MCF 10A (cell line): ENCODE data around the gene ANO2. TPM values are rescaled to one million over a fixed set of nuclear protein-coding genes. Genes with fewer than 3 reads are reported as not detected.

Experiments
- BruUV-seq: library from RNA; stranded (reverse); fragments of 400-500 nt; replicated peaks from 2 replicates; lab custom pipeline; 2021; lab: Mats Ljungman, UMichigan
- CTCF ChIA-PET: fragments of 300-600 bp; sonication (Branson Sonifier 250); formaldehyde crosslinking; extraction: SDS; loops from one replicate; lab custom pipeline; 2021; ENCODE audit warnings: antibody characterized with exemption, inconsistent platforms; lab: Yijun Ruan, JAX
- POLR2A ChIA-PET: fragments of 300-600, 350-650 bp; sonication (Branson Sonifier 250); formaldehyde crosslinking; extraction: SDS; loops from one replicate; lab custom pipeline; 2020; ENCODE audit warnings: antibody characterized with exemption, inconsistent platforms; lab: Yijun Ruan, JAX
- DNase-seq: peaks from one replicate; pipeline ENCODE4 v3.0.0-alpha.2; 2018; ENCODE audit not compliant: unreplicated experiment
- H3K27ac Mint-ChIP-seq: one replicate; pipeline ENCODE4 v1.8.0; 2022; ENCODE audit warnings: mild to moderate bottlenecking, low read depth, mixed read lengths; ENCODE audit not compliant: unreplicated experiment
- H3K27me3 Mint-ChIP-seq: one replicate; pipeline ENCODE4 v1.8.0; 2022; ENCODE audit warnings: mixed read lengths; ENCODE audit not compliant: insufficient read depth, unreplicated experiment
- H3K36me3 Mint-ChIP-seq: one replicate; pipeline ENCODE4 v1.8.0; 2022; ENCODE audit warnings: mild to moderate bottlenecking, moderate library complexity, mixed read lengths; ENCODE audit not compliant: insufficient read depth, unreplicated experiment
- H3K4me1 Mint-ChIP-seq: one replicate; pipeline ENCODE4 v1.8.0; 2022; ENCODE audit warnings: mixed read lengths; ENCODE audit not compliant: insufficient read depth, unreplicated experiment
- H3K4me3 Mint-ChIP-seq: one replicate; pipeline ENCODE4 v1.8.0; 2022; ENCODE audit warnings: mild to moderate bottlenecking, moderate library complexity, mixed read lengths; ENCODE audit not compliant: unreplicated experiment
- H3K9me3 Mint-ChIP-seq: one replicate; pipeline ENCODE4 v1.8.0; 2022; ENCODE audit warnings: mixed read lengths; ENCODE audit not compliant: unreplicated experiment
- CTCF ChIP-seq: fragments of 200-600 bp; IDR thresholded peaks from one replicate; pipeline ENCODE4 v1.8.0; 2022; ENCODE audit warnings: antibody characterized with exemption, mild to moderate bottlenecking; ENCODE audit not compliant: unreplicated experiment
- intact Hi-C: fragments of 100-400 bp; cut with micrococcal nuclease; formaldehyde crosslinking; loops from 2 replicates; pipeline ENCODE4 v1.14.1; 2022
- total RNA-seq: library from RNA; stranded (reverse); gene quantifications from 2 replicates; pipeline ENCODE4 v1.2.3, GENCODE V29; 2022

The ANO2 gene
- total RNA-seq, 1 experiment from 2014 or later, result not detected

GRCh38 chr12:5524769-5525436 lies 420.2 kb downstream of the ANO2 start:
- intact Hi-C loops, result no loop called here
- Mint-ChIP-seq H3K36me3 (peaks cover 6% of the 10 kb centered on the region), H3K27me3 (no peaks in the 10 kb centered on the region), H3K9me3 (peaks cover 12% of the 10 kb centered on the region), H3K4me3 (no peak overlapping the region), H3K27ac (no peak overlapping the region), H3K4me1 (no peaks in the 10 kb centered on the region)
- TF ChIP-seq CTCF, result no peak
- POLR2A ChIA-PET, result no interaction called here
- BruUV-seq, result no TSS peak
- CTCF ChIA-PET, result no interaction called here
- no peak for DNase-seq

- no peak for TF ChIP-seq CTCF
- H3K27ac Mint-ChIP-seq, result no peak overlapping the region
- ChIA-PET CTCF (interaction anchor here (0.6 kb wide), 1 partner anchor 77 kb away, joined by 4 read pairs; no protein-coding TSS in a partner anchor), POLR2A (no interaction called here)
- H3K9me3 Mint-ChIP-seq, result peaks cover 16% of the 10 kb centered on the region
- H3K27me3 Mint-ChIP-seq, result no peaks in the 10 kb centered on the region
- no peak for DNase-seq
- no TSS peak for BruUV-seq
- no peaks in the 10 kb centered on the region for H3K4me1 Mint-ChIP-seq
- intact Hi-C loops, result no loop called here
- H3K36me3 Mint-ChIP-seq, result peaks cover 6% of the 10 kb centered on the region
- no peak overlapping the region for H3K4me3 Mint-ChIP-seq
These were observed 420.8 kb downstream of the ANO2 start for GRCh38 chr12:5524116-5524768.

- POLR2A ChIA-PET, result no interaction called here
- Mint-ChIP-seq H3K9me3 (peaks cover 23% of the 10 kb centered on the region), H3K27ac (no peak overlapping the region), H3K4me1 (no peaks in the 10 kb centered on the region), H3K27me3 (no peaks in the 10 kb centered on the region), H3K4me3 (no peak overlapping the region), H3K36me3 (peaks cover 10% of the 10 kb centered on the region)
- CTCF ChIA-PET, result interaction anchor here (0.6 kb wide), 1 partner anchor 78 kb away, joined by 4 read pairs; no protein-coding TSS in a partner anchor
- no peak for TF ChIP-seq CTCF
- BruUV-seq, result no TSS peak
- no peak for DNase-seq
- intact Hi-C loops, result no loop called here
These were observed 421.5 kb downstream of the ANO2 start for GRCh38 chr12:5523396-5524115.
